Epidermal melanocyte (primary cell): ENCODE measurements around the gene RAB11FIP2.

Experiments
- DNase-seq: peaks from one replicate; pipeline ENCODE4 v3.0.0; 2011; ENCODE audit warnings: low spot score; ENCODE audit not compliant: insufficient read length

Gene RAB11FIP2

DNA sequence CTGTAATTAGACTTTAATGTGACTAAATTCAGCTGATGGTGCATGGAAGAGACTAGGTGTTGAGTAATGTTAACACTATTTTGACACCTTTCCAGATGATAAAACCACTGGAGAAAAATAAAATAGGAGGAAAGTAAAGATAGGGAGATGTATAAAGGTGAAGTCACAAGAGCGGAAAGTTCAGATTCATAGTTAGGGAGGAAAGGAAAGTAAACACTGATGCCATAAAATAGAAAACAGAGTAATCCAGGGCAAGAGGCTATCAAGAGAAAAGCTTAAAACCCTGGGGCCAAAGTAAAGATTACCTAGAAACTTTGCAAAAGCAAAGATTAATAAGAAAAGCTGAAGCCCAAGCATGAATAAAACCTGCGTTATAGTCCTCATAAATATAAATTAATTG lies 62.8 kb downstream of the RAB11FIP2 start:
- DNase-seq = no peak

DNA sequence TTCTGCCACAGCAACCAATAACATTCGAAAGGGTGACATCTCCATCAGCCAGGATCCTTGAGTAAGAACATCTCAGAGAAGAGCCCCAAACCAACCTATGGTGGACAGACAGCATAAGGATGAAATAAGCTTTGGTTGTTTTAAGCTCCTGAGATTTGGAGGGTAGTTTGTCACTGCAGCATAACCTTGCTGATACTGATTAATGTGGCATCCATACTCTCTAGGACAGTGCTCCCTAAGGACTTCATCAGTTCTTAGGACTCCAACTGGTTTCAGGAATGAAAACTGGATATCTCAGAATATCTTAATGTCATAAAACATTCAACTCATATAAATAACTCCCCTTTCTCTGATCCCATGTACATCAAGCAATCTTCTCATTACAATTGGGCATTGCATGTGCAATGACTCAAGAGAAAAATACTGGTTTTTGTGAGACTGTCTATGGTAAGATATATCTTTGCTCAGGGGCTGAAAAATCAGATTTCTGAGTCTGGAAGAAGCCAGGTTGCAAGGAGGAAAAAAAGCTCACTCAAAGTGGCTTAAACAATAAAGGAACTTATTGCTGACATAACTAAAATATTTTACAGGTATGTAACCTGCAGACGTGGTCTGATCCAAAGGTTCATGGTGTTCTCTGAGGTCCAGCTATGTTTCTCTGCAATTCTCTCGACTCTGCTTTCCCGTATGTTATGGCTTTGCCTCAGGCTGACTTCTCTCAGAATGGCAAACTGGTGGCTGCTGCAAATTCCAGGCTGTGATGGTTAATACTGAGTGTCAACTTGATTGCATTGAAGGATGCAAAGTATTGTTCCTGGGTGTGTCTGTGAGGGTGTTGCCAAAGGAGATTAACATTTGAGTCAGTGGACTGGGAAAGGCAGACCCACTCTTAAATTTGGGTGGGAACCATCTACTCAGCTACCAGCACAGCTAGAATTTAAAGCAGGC lies 65.7 kb downstream of the RAB11FIP2 start:
- DNase-seq = no peak

DNA sequence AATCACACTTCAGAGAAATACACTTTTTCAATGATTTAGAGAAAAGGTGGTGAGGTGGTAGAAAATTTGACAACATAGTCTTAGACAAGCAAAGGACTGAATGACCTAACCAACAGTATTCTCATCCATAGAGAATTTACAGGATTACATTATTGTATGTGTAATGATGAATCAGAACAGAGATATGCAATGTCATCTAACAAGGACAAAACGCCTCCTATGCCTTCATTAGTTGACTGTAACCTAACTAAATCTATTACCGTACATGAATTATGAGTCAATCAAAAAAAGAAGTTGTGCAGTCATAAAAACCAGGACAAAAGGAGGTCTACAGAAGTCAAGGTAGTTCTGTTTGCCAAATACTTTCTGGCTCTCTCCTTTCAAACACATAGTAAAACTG lies 66.5 kb downstream of the RAB11FIP2 start:
- no peak for DNase-seq

DNA sequence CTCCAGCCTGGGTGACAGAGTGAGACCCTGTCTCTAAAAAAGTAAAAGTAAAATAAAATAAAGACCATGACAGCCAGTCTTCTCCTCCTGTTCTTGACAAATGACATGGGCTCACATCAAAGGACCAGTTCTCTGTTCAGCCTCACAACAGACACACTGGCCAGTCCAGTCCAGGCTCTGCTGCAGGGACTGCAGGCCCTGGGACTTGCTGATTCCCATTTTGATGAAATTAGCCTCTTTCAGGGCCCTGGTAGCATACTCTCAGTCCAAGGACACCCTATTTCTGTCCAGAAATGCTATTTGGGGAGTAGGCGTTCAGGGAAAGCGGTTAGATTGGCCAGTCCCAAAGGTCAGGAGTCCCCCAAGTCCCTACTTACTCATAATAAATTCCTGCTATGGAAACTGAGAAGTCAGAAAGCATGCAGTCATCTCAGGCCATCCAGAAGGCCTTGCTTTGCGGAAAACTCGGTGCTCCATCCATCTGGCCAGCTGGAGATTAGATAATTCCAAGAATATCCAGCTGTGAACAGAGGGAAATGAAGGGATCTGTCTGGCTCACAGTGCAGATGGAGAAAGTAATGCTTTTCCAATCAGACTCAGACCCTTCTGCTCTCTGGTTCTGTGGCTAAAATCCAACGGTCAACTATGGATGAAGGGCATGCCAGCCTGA lies 74.4 kb downstream of the RAB11FIP2 start:
- DNase-seq = no peak

DNA sequence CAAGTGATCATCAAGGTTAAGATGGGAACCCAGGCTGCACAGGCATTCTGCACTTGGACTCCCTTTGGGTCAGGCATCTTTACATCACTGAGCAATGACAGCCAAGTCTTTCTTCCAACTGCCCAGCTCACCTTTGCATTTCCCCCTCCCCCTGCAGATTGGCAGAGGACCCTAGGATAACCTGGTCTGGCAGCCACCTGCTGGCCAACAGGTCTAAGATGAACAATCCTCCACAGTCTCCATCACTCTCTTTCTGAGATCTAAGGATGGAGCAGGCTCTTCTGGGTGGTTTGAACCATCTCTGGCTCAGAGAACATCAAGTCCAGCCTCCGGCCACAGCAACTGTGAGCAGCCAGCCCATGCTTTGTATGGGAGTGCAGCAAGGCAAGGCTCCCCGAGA lies 75.8 kb downstream of the RAB11FIP2 start:
- DNase-seq = no peak

DNA sequence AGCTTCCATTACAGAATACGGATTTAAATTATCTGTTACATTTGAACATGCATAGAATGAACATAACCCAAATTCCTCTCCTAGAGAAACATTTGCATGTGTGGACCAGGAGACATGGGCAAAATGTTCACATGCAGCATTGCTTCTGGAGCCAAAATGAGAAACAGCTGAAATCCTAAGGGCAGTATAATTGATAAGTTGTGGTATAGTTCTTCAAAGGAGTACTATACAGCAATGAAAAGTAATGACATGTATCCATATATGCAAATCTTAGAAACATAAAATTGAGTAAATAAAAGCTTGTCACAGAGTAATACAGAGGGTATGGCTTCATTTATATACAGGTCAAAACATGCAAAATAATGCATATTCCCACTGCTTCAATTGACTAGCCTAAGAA lies 77.1 kb downstream of the RAB11FIP2 start:
- no peak for DNase-seq

DNA sequence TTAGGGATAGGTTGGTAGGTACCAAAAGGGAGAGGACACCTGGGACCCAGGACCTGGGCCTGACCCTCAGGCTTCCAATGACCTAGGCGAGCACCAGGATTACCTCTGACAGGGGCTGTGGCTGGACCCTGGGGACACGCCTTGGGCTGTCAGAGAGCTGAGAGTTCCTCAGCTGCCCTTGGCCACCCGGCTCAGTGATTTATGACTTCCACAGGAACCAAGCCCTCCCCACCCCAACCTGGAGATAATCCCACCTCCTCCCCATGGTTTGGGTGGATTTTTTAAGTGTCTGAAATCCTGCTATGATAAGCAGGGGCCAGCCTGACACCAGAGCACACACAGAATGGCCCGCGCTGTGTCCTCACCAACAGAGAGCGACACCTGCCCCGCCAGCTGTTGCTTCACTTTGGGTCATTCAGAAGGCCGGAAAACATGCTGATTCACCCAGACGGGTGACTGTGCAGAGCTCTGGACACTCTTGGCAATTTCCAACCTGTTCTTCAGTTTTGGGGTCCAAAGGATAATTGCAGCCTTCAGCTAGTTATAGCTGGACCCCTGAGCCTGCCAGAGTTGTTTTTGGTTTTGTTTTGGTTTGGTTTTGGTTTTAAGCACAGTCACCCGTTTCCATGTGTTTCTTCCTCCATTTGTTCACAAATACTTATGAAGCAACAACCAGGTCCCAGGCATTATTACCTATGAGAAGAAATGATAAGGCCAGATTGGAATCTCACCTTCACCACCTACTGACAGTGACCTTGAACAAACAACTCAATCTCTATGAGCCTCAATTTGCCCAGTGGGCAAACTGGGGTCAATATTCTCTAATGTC lies 78.2 kb downstream of the RAB11FIP2 start:
- DNase-seq = no peak

DNA sequence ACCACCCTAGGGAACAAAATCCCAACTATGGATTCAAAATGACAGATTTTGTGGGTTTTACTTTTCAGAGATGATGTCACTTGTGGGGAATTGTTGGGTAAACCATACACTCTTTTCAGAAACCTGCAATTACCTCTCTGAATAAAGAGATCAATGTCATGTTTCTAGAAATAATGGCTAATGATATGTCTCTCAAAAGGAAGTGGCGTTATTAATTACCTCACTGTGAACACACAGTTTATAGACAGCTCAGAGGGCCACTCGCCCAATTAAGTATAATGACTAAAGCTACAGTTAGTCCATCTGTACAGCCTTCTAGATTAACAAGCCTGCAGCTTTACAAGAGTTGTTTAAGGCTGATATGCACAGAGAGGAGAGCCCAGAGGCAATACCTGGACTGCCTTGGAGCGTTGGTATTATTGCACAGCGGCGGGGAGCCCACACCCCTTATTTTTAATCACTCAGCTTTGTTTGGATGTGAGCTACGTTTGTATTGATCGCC lies 79.5 kb downstream of the RAB11FIP2 start:
- no peak for DNase-seq

DNA sequence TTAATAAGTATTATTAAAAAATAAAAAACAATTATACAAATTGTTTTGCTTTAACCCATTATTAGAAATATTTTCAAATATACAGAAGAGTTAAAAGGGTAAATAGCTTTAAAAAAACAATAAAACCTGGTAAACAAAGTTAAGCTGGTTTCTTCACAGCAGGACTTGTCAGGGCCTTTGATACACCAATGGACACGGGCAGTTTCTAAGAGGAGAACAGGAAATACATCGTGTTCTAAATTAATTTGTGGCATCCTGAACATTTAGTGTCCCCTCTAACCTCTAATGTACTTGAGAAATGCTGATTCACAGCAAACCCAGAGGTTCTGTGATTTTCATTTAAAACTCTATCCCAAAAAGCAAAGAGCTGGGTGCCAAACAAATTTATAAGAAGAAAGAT lies 80.8 kb downstream of the RAB11FIP2 start:
- no peak for DNase-seq

DNA sequence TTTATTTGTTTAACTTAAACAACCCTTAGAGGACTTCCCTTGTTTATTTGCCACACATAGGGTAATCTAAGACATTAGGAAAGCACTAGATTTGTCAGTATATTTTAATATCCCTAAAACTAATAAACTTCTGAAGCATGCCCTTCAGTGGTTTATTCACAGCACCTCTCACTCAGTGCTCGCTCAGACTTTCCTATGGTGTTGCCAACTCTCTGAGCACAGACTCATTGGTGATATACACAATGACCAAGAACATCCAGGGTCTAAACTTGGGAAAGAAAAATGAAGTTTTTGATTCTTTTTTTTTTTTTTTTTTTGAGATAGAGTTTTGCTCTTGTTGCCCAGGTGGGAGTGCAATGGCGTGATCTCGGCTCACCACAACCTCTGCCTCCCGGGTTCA lies 82.2 kb downstream of the RAB11FIP2 start:
- no peak for DNase-seq

DNA sequence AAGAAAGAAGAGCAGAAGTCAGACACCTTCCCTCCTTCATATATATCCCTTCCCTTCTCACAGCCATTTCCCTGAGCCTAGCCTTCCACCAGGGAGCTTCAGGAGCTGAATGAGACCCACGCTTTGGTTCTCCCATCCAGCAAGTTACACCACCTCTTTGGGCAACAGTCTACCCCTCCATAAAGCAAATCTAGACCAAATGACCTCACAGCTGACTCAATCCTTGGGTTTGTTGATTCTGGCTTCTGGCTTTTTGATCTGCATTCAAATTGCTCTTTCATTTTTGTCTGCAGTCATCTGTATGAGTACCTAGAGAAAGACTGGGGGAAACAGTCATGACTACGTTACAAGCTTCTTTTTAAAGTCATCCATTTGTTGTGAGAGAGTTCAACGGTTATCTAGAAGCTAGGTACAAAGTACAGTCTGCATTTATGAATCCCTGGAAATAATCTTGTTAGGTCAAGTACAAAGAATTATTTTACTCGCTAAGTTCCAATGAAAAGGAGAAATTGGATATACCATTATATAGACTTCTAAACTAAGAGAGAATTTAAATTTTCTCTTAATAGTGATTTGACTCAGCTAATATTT lies 86.3 kb downstream of the RAB11FIP2 start:
- DNase-seq = no peak

DNA sequence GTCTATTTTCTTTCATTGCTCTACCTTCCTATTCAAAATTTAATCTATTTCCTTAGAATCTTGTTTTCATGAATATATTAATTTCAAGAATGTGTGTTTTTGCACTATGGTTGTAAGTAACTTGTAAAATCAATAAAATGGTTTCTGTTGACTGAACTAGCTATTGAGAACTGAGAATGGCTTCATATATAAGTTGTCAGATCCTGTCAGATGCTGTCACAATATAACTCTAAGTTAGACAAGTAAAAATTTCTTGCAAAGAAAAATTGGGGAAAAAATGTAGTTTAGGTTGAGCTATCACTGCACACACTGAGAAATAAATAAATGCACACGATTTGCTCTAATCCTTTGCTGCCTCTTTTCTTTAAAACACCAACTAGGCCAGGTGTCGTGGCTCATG lies 89.8 kb downstream of the RAB11FIP2 start:
- no peak for DNase-seq

DNA sequence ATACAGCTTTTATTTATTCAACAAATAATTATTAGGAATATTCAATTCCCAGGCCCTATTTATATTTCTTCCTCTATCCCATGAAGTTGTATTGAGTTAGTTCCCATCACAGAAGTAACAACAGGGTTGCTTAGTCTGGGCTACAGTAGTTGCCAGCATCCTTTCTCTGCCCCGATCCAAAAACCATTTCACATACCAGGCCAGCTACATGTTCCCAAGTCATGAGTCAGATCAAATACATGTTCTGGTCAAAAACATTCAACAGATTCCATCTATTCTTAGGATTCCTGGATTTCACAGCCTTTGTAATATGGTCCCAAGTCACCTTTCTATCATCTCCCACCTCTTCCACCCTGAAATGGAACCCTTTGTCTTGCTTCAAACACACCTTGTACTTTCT lies 91.6 kb downstream of the RAB11FIP2 start:
- no peak for DNase-seq
